ENCODE data around the gene GPR62. TPM values are rescaled to one million over a fixed set of nuclear protein-coding genes. Genes with fewer than 3 reads are reported as not detected.
A peak's percentile ranks its signal among the peaks of the same experiment; 100 is the strongest.

The GPR62 gene
- total RNA-seq, 4 donors from 2014 or later, result 0.13 to 1.8 (median 0.56) TPM; not detected in 1

DNA sequence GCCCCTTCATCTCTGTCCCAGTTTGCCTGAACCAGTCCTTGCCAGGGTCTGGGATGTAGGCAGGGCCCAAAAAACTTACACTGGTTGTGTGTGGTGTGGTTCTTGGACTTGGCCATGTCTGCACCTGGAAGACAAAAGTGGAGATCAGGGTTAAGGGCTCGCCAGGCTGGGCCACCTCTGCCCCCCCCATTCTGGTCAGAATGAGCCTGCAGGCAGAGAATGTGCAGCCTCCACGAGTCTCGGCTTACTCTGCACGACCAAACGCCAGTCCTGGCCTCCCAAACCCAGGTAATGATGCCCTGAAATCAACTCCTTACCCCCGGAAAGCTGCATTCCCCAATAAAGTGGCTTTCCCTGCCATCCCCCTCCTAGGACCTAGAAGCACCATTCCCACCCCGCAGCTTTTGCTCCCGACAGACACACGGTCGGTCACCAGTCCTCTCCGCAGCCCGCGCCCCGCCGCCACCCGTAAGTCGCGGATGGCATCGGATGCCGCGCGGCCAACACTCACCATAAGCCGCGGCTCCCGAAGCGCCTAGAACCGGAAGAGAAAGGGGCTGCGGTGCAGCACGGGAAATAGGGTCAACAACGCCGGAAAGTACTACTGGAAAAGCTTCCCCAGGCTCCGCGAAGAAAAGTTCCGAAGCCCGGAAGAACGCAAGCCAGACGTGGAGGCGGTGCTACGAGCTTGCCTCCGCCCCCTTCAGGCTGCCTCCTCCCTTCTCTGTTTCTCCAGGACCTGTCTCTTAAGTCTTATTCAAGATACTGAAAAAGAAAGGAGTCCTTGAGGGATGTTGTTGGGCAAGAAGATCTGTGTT, 40.4 kb downstream of the GPR62 start, which contains the start of gene RPL29:
RPL29 (minus strand) TSS at position 550 of the 818 bp plus-strand sequence; CDS start at position 116, 434 bp downstream.
- Histone ChIP-seq H3K36me3 (peaks cover 17 to 18% of the 10 kb centered on the region in 2 donors), H3K27ac (peak within 1 kb of the TSS; percentile 85 to 98 (median 86)), H3K4me3 (replicated peaks in 1 of 3) (peak within 1 kb of the TSS; percentile 62 to 86 (median 70)), H3K4me1 (peaks cover 8 to 23% of the 10 kb centered on the region in 2 donors), H3K9me3 (no peaks in the 10 kb centered on the region), H3K27me3 (no peaks in the 10 kb centered on the region)
- peak in 1 of 2 donors; percentile 66 for TF ChIP-seq POLR2A (IDR thresholded peaks at IDR 0.05)
- TF ChIP-seq, protein P1, sequence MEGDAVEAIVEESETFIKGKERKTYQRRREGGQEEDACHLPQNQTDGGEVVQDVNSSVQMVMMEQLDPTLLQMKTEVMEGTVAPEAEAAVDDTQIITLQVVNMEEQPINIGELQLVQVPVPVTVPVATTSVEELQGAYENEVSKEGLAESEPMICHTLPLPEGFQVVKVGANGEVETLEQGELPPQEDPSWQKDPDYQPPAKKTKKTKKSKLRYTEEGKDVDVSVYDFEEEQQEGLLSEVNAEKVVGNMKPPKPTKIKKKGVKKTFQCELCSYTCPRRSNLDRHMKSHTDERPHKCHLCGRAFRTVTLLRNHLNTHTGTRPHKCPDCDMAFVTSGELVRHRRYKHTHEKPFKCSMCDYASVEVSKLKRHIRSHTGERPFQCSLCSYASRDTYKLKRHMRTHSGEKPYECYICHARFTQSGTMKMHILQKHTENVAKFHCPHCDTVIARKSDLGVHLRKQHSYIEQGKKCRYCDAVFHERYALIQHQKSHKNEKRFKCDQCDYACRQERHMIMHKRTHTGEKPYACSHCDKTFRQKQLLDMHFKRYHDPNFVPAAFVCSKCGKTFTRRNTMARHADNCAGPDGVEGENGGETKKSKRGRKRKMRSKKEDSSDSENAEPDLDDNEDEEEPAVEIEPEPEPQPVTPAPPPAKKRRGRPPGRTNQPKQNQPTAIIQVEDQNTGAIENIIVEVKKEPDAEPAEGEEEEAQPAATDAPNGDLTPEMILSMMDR (IDR thresholded peaks at IDR 0.05), result no peak
- peak; percentile 92 for DNase-seq
- intact Hi-C loops (cut with DNase I), result no loop called here
- 1% methylated on average over 32 to 39 of the region's 40 CpGs for WGBS, 2 donors

GRCh38 chr3:51997172-51997571, 42.0 kb downstream of the GPR62 start:
- Histone ChIP-seq H3K27ac (no peak overlapping the region), H3K4me1 (peaks cover 8 to 19% of the 10 kb centered on the region in 2 donors), H3K36me3 (peaks cover 17 to 18% of the 10 kb centered on the region in 2 donors), H3K9me3 (no peaks in the 10 kb centered on the region), H3K27me3 (no peaks in the 10 kb centered on the region), H3K4me3 (replicated peaks in 1 of 3) (no peak overlapping the region)
- intact Hi-C loops (cut with DNase I), result no loop called here
- TF ChIP-seq, protein P1 (IDR thresholded peaks at IDR 0.05), result no peak
- DNase-seq, result no peak
- 51 to 60% methylated on average over 2 of the region's 2 CpGs for WGBS, 2 donors

DNA sequence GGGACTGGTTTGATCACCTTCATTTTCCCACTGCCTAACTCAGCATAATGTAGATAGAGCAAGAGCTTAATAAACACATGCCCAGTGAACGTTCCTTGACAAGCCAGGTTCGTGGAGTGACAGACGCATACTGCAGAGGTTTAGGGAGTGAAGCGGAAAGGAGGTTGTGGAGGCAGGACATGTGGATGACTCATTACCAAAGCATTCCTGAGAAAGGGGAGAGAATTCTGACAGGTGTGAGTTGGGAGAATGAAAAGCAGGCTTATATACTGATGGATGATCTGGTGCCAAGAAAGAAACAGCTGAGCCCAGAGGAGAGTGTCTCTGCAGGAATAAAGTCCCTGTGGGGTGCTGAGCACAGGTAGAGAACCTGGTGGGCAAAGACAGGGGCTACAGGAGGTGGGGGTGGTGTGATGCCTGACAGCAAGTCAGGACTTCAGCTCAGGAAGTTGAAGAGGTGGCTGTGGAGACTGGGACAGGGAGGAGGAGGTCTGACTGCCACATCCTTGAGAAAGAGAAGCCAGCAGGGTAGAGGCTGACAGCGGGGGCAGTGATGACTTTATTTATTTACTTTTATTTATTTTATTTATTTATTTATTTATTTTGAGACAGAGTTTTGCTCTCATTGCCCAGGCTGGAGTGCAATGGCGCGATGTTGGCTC, 42.9 kb downstream of the GPR62 start:
- intact Hi-C loops (cut with DNase I), result no loop called here

GRCh38 chr3:51998774-51999173, 43.6 kb downstream of the GPR62 start:
- Histone ChIP-seq H3K27me3 (no peaks in the 10 kb centered on the region), H3K27ac (no peak overlapping the region), H3K4me3 (replicated peaks in 1 of 3) (no peak overlapping the region), H3K36me3 (peaks cover 11% of the 10 kb centered on the region in 2 donors), H3K9me3 (no peaks in the 10 kb centered on the region), H3K4me1 (peaks cover 8 to 13% of the 10 kb centered on the region in 2 donors)
- intact Hi-C loops (cut with DNase I), result no loop called here
- WGBS, 2 donors, result 70 to 81% methylated on average over 7 of the region's 7 CpGs
- TF ChIP-seq POLR2A (IDR thresholded peaks at IDR 0.05), result no peak
- TF ChIP-seq, protein P1 (IDR thresholded peaks at IDR 0.05), result no peak
- no peak for DNase-seq

More for the DNA sequence above, 42.9 kb downstream of the GPR62 start:
- Histone ChIP-seq H3K9me3 (no peaks in the 10 kb centered on the region), H3K27ac (no peak overlapping the region), H3K4me1 (peaks cover 8 to 13% of the 10 kb centered on the region in 2 donors), H3K36me3 (peaks cover 15 to 17% of the 10 kb centered on the region in 2 donors), H3K4me3 (replicated peaks in 1 of 3) (no peak overlapping the region), H3K27me3 (no peaks in the 10 kb centered on the region)
- TF ChIP-seq, protein P1 (IDR thresholded peaks at IDR 0.05), result no peak
- no peak for TF ChIP-seq POLR2A (IDR thresholded peaks at IDR 0.05)
- WGBS, 2 donors, result 51 to 63% methylated on average over 7 of the region's 7 CpGs
- no peak for DNase-seq
